ENCODE data around the gene CHIA.

GRCh38 chr1:111247125-111247838 is 43.4 kb upstream of the CHIA start:
- TF ChIP-seq CTCF (IDR thresholded peaks at IDR 0.05), result no peak
- TF ChIP-seq TAF1 (IDR thresholded peaks at IDR 0.05; ENCODE audit: borderline replicate concordance, low read depth, low read length), result no peak
- TF ChIP-seq GATA2 (CRISPR knock-in tag; IDR thresholded peaks at IDR 0.05), result no peak
- no peak for TF ChIP-seq POLR2AphosphoS5 (IDR thresholded peaks at IDR 0.05; ENCODE audit: low read depth, low read length)
- no peak for TF ChIP-seq ELF1 (IDR thresholded peaks at IDR 0.05)
- TF ChIP-seq GABPA (IDR thresholded peaks at IDR 0.05; ENCODE audit: low read depth), result no peak
- no peak for TF ChIP-seq RAD21 (IDR thresholded peaks at IDR 0.05; ENCODE audit: low read length)

Data from SK-N-SH (cell line).